GM21381 (cell line): ENCODE measurements around the gene SPIN1.

Source experiments
- ATAC-seq: cut with Tn5 transposase; IDR thresholded peaks from one replicate; pipeline ENCODE4 v1.9.1; 2021; ENCODE audit warnings: mild to moderate bottlenecking, moderate library complexity; ENCODE audit not compliant: unreplicated experiment

The SPIN1 gene

DNA sequence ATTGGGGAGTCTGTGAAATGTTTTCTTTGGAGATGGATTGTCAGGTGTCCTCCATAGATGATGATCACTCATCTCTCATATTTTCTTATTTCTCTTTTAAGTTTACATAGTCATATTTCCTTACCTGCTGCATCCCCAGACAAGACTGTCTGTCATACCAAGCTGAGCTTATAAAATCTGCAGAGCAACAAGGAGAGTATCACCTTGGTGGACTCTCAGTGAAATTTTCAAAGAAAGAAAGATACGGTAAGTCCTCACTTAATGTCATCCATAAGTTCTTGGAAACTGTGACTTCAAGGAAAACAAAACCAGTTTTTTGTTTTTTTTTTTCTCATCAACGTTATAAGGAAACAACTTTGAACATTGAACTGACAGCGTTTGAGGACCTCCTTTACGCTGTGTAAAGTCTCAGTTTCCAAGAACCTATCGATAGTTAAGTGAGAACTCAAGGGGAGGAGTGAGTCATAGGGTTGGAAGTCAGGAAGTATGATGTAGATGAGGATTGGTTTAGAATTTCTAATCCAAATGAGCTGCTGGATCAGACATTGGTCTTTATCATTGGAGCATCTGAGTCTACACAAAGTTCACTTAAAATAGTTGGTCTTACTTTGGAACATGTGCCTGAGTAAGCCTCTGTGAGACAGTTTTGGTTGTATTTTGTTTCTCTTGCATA lies 45.5 kb downstream of the SPIN1 start:
- no peak for ATAC-seq

DNA sequence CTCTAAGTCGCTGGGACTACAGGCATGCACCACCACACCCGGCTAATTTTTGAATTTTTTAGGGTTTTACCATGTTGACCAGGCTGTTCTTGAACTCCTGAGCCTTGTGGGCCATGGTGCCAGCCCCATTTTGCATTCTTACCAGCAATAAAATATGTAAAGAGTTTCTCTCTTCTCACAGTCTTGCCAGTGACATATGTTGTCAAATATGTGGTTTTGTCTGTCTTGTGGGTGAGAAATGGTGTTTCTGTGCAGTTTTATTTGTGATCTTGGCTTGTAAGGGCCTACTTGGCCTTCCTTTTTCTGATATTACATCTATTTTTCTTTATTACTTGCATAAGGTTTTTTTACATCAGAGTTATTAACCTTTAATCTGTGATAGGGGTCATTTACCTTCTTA lies 47.1 kb downstream of the SPIN1 start:
- ATAC-seq = no peak

DNA sequence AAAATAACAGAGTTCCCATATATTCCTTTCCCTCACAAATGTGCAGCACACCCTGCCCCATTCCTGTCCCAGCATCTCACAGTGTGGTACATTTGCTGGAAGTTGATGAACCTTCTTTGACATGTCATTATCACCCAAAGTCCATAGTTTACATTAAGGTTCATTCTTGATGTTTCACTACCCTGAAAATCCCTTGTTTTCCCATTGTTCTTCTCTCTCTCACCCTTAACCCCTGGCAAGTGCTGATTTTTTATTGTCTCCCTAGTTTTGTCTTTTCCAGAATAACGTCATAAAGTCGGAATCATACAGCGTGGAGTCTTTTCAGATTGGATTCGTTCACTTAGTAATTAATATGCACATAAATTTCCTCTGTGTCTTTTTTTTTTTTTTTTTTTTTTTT lies 48.1 kb downstream of the SPIN1 start:
- no peak for ATAC-seq

DNA sequence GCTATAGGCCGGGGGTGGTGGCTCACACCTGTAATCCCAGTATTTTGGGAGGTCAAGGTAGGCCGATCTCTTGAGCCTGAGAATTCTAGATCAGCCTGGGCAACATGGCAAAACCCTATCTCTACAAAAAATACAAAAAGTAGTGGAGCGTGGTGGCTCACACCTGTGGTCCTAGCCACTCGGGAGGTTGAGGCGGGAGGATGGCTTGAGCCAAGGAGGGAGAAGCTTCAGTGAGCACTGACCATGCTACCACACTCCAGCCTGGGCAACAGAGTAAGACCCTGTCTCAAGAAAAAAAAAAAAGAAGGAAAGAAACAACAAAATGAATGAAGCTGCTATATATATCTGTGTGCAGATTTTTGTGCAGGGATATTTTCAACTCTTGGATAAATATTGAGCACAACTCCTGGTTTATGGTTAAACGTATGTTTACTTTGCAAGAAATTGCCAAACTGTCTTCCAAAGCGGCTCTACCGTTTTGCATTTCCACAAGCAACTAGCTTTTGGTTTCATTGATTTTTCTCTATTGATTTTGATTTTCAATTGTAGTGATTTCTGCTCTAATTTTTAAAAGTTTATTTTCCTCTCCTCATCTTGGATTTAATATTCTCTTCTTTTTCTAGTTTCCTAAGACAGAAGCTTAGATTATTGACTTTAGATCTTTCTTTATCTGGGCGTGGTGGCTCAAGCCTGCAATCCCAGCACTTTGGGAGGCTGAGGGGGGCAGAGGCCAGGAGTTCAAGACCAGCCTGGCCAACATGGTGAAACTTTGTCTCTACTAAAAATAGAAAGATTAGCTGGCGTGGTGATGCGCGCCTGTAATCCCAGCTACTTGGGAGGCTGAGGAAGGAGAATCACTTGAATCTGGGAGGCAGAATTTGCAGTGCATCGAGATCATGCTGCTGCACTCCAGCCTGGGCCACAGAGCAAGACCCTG lies 49.2 kb downstream of the SPIN1 start:
- ATAC-seq = no peak

DNA sequence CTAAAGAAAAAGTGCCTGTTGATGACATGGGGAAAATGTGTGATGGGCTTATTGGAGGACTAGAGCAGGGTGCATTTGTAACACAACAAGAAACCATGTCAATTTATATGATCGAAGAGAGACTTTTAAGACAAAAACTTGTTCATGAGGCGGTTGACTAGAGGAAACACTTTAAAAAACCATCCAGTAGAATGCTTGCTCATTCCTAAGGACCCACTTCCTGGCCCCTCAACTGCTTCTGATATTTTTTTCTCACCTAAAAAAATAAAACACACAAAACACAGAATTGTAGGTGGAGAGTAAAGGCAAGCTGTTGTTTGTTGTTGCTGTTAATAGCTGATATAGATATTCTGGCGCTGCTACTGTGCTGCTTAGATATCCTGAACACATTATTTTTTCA lies 50.6 kb downstream of the SPIN1 start:
- ATAC-seq = no peak

DNA sequence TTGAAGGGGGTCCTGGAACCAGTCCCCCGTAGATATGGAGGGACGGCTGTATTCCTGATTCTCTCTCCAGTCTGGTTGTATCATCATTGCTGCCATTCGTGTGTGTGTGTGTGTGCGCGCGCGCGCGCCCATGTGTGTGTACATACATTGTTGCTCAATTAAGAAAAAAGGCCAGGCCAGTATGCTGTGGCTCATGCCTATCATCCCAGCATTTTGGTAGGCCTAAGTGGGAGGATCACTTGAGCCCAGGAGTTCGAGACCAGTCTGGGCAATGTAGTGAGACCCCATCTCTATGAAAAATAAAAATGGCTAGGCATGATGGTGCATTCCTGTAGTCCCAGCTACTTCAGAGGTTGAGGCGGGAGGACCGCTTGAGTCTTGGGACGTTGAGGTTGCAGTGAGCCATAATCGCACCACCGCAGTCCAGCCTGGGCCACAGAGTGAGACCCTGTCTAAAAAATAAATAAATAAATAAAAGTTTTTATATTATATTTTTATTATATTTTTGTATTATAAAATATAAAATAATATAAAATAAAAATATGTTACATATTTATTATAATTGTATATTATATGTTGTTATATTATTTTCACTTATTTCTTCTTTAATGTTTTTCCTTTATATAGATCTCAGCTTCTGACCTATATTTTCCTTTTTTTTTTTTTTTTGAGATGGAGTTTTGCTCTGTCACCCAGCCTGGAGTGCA lies 53.2 kb downstream of the SPIN1 start:
- ATAC-seq = no peak

DNA sequence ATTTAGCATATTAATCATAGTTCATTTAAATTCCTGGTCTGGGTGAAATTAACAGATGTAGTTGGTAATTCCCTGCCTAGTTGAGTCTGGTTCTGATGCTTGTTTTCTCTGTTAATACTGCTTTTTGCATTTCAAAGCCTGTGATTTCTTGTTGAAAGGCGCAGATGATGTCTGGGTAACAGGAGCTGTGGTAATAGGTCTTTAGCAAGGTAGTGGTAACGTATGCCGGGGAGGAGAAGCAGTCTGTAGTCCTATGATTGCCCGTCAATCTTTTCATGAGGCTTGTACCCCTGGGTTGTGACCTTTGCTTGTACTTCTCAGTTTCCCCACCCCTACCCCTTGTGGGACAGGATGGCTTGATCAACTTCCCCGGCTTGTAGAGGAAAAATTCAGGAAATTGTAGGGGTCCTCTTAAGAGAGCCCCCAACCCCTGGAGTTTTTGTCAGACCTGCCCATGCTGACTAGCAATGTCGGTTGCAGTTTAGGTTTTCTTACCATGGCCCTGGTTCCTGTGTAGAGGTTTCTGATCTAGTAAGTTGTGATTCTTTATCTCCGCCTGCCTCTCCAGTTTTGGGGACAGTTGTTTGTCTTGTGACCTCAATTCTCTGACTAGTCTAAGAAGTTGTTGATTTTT lies 55.4 kb downstream of the SPIN1 start:
- ATAC-seq = no peak

DNA sequence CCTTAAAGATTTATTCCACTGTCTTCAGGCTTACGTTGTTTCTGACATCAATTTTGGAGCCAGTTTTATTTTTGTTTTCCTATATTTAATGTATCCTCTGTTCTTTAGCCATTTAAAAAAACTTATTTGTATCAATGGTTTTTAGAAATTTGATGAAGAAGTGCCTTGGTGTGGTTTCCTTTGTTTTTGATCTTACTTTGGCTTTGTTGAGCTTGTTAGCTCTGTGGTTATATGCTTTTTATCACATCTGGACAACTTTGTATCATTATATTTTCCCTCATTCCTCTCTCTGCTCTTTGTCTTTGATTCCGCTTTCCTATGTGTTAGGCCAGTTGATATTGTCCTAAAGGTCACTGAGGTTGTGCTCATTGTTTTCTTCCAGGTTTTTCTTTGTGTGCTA lies 58.5 kb downstream of the SPIN1 start:
- ATAC-seq = no peak

DNA sequence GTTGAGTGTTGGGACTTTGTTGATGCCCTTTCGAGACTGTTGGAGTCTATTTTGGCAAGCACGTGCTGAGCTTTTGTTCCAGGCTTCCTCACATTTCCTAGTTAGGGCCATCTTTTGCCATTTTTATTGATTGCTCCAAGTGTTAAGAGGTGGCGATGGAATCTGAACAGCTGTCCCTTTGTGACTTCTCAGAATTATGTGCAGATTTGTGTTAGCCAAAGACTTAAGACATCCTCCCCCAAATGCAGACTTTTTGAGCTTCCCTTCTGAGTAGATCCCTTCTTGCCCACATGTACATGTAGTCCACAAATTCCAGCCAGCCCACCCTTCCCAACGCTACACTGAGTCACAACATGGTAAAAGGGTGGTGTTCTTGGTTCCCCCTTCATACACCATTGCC lies 59.2 kb downstream of the SPIN1 start:
- ATAC-seq = no peak

DNA sequence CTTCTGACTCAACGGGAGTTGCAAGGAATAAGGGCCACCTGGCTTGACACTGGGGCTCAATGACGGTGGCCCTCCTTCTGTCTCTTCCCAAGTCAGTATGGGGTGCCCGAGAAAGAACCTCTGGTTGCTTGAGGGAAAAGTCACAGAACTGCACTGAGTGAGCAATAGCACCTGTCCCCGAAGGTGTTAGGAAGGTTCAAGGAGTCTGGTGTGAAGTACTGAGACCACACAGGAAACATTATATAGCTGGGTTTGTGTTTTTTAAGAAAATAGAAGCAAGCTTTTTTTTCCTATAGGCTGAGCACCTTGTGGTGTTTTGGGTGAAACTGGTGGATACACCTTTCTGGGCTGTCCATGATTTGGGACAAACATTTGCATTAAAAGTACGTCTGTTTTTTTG lies 62.9 kb downstream of the SPIN1 start:
- no peak for ATAC-seq

DNA sequence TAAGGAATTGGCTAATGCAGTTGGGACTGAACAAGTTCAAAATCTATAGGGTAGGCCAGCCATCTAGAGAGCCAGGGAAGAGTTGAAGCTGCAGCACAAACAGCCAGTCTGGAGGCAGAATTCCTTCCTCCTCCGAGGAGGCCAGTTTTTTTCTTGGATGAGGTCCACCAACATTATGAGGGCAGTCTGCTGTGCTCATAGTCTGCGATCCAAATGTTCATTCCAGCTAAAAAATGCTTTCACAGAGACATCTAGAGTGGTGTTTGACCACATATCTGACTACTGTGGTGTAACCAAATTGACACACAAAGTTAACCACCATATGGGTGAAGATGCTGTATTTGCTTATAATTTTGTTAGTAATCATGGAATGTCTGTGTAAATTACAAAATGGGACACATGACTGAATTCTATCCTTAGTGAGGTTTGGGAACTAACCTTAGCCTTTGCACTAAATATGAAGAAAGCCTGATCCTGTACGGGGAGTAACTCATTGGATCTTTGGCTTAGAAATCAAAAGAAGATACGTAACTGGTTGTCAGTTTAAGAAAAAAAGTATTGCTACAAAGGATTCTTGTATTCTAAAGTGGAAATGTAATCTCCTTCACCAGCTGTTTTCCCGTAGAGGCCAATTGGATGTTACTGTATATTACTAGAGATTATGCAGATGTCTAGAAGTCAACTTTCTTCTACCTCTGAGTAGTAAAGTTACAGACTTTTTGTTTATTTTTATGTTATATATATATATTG lies 70.6 kb downstream of the SPIN1 start:
- ATAC-seq = no peak

DNA sequence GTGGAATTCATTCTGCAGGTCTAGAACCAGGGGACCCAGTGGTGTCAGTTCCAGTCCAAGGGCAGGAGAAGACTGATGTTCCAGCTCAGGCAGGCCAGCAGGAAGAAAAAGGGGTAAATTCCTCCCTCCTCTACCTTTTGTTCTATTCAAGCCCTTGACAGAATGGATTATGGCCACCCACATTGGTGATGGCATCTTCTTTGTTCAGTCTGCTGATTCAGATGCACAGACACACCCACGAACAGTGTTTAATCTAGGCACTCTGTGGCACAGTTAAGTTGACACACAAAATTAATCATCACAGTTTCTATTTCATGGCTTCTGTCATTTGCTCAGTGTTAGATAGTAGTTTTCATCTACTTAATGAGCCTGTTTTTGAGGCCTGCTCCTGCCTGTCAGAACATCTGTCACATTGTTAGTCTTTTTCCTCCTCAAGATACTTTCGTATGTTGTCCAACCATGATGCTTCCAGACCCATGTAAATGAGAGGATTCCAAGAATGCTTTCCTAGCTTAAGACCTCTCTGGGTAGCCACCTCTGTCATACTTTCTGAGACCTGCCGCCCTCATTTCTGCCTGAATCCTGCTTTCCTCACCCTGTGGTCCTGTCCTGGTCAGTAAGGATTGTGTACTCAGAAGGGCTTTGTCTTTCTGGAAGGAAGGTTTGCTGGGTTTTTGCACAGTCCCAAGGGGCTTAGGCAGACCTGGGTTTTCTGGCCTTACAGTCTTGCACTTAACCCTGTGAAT lies 72.5 kb downstream of the SPIN1 start:
- ATAC-seq = no peak

DNA sequence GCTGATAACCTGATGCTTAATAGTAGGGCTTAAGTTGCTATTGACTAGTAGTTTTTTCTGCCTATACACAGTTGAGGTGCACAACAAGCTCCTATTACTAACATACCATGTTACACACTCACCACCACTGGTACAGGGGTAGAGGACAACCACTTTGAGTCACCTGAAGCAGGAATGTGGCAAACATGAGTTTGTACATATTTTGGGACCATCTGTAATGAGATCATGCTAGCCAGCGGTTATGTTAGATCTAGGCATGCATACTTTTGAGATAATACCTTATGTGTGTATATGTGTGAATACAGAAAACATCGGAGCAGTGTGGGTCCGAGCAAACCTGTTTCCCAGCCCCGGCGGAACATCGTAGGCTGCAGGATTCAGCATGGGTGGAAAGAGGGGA lies 73.9 kb downstream of the SPIN1 start:
- ATAC-seq = no peak

DNA sequence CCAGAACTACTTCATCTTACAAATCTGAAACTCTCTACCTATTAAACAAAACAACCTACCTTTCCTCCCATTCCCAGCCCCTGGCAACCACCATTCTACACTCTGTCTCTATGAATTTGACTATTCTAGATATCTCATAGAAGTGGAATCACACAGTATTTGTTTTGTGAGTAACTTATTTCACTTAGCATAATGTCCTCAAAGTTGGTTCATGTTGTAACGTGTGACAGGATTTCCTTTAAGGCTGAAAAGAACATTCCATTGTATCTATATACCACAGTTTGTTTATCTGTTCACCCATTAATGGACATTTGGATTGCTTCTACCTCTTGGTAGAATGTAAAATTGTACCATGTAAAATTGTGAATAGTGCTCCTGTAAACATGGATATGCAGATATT lies 76.6 kb downstream of the SPIN1 start:
- no peak for ATAC-seq

DNA sequence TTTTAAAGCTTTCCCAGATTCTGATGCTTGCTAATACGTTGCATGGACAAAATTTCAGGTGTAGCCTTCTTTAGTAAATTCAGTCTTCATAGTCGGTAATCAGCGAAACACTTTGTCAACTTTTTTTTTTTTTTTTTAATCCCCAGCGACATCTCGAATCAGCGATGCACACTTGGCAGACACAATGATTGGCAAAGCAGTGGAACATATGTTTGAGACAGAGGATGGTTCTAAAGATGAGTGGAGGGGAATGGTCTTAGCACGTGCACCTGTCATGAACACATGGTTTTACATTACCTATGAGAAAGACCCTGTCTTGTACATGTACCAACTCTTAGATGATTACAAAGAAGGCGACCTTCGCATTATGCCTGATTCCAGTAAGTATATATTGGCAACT lies 80.0 kb downstream of the SPIN1 start:
- ATAC-seq = no peak

DNA sequence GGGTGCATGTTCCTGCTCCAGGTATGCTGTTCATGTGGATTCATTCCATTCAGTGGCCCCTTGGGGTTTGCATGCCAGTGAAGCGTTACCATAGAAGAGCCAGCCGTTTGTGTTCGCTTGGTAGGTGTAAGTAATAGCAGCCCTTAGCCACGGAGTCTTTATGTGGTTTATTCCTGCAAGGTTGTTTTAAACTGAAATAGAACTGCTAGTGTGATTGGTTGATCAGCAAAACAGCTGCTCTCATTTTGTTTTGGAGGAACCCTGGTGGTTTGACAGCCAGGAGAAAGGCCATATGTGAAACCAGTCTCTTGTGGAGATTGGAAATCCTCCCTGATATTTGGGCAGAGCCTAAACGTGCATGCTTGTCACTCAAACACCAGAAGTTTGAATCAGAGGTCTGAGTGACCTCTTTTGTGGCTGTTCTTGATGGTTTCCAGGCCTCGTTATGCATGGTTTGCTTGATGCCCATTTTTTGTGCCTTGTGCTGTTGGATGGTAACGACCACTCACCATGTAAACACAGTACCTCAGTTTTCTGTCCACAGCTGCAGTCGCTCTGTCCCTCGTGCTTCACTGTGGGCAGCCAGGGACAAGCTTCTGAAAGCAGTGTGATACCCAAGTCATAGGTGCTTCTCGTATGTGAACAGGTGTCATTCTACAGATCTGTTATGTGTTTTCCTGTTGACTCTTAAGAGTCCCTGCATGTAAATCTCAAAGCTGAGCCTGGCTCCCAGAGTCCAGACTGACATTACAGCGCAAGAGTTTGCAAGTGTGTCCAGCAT lies 88.4 kb downstream of the SPIN1 start:
- no peak for ATAC-seq

DNA sequence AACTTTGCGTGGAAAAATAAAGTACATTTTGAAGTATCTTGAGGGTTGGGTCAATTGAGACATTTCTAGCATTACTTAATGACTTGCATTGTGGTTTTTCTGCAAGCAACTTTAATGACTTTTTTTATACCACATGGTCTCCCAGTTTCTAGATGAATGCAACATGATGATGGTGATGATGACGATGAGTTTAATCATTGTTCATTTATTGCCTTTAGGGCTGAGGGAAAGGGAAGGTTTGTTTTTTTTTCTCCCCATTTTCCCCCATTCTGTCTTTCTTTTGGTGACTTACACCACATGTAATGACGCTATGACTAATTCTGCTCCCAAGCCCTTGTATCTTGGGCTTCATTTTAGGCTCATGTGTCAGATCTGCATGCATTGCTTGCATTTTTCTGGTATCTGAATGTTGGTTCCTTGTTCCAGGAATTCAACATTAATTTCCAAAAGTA lies 89.1 kb downstream of the SPIN1 start:
- ATAC-seq = no peak

DNA sequence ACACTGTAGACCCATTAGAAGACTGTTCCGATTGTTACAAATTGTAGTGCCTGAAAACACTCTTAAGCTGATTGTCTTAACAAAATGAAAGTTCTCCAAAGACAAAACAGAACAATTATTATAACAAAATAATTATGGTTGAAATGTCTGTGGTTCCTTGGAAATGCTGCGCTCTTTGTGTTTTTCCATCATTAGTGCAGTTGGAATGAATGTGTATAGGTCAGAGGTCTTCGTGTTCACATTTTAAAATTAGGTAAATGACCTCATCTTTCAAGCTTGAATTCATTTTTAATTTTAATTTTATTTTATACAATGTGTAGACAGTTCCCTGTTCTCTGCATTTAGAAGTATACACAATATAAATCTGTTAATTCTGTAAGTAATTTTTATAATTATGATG lies 90.0 kb downstream of the SPIN1 start:
- no peak for ATAC-seq

DNA sequence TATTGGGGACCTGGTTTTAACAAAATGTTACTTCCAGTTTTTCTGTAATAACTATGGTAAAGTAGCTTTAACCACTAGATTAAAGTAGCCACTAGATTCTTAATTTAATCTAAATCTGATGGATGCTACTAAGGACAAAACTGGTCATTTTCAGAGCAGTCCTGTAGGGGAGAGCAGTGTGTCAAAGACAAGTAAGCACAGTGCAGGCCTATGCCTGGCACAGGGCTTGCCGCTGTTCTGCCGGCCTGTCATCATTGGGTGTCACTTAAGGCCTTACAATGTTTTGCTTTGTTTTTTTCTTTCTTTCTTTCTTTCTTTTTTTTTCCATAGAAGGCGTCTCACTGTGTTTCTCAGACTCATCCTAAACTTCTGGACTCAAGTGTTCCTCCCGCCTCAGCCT lies 93.7 kb downstream of the SPIN1 start:
- no peak for ATAC-seq
